AG09319 (cell line): ENCODE measurements around the gene EFS.

Experiments
- DNase-seq: peaks from one replicate; pipeline ENCODE4 v3.0.0-alpha.2; 2010; ENCODE audit warnings: low read depth; ENCODE audit errors: extremely low read depth
- CTCF ChIP-seq: IDR thresholded peaks from 2 replicates; pipeline ENCODE4 v1.5.1; 2011; ENCODE audit warnings: low read depth, mild to moderate bottlenecking, inconsistent platforms, low read length, moderate library complexity

The EFS gene

DNA sequence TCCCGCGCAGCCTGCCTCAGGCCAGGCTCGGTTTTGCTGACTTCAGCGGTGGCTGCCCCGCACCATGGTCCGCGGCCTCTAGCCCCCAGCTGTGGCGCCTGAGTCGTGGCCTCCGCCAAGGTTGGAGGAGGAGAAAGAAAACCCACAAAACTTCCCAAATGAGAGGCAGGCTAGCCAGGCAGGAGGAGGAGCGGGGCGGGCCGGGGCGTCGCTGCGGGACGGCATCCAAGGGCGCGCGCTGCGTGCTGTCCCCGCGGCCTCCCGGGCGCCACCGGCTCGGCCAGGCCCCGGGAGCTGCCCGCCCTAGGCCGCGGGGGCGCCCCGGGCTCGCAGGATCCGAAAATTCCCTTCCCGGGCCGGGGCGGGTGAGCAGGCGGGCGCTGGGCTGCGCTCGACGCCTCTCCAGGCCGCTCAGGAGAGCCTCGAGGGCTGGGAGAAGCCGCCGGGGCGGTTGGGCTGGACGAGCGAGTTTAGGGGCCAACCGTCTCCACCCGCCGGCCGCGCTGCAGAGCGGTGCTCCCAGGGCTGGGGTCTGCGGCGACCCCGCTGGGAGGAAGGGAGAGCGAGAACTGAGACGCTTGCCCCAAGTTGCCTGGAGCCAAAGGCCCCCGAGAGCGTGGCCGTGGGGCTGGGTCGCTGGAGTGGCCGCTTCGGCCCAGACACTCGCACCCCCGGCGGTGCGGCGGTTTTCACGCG, at the start of gene EFS:
Gene EFS (minus strand): TSS at position 137 of the 696 bp plus-strand sequence. CDS start 147 bp downstream, outside the sequence.
- no peak for TF ChIP-seq CTCF
- no peak for DNase-seq

- TF ChIP-seq CTCF = no peak
- no peak for DNase-seq
Measured at GRCh38 chr14:23414254-23414653, 49.3 kb upstream of the EFS start.

- no peak for TF ChIP-seq CTCF
- DNase-seq = no peak
Measured at GRCh38 chr14:23413681-23414080, 48.7 kb upstream of the EFS start.

GRCh38 chr14:23411563-23412525, 46.9 kb upstream of the EFS start:
- DNase-seq = no peak
- TF ChIP-seq CTCF = no peak

- DNase-seq = no peak
Measured at GRCh38 chr14:23409966-23410635, 45.1 kb upstream of the EFS start.

GRCh38 chr14:23409475-23409874, 44.5 kb upstream of the EFS start:
- no peak for TF ChIP-seq CTCF
- no peak for DNase-seq

More at GRCh38 chr14:23409966-23410635, 45.1 kb upstream of the EFS start:
- TF ChIP-seq CTCF = no peak
